NOMO-1 treated with dmso at 0.1 percent for 144 hours (cell line): ENCODE results near the gene NMT2.

Source experiments
- DNase-seq: peaks from one replicate; lab custom pipeline; 2025; ENCODE audit not compliant: unreplicated experiment; lab: John Stamatoyannopoulos, UW

The NMT2 gene

GRCh38 chr10:15181576-15182156, 13.2 kb upstream of the NMT2 start:
- DNase-seq = no peak

- no peak for DNase-seq
These were observed 12.2 kb upstream of the NMT2 start for GRCh38 chr10:15180736-15181135.

- DNase-seq = no peak
These were observed 7.8 kb upstream of the NMT2 start for GRCh38 chr10:15176269-15176668.

- DNase-seq = no peak
These were observed 7.1 kb upstream of the NMT2 start for GRCh38 chr10:15175587-15175986.

- DNase-seq = no peak
These were observed 3.9 kb upstream of the NMT2 start for GRCh38 chr10:15172306-15172840.

GRCh38 chr10:15169555-15170401, 1.3 kb upstream of the NMT2 start:
- no peak for DNase-seq

GRCh38 chr10:15168786-15169554, 477 bp upstream of the NMT2 start:
- peak; percentile 79 for DNase-seq

GRCh38 chr10:15167411-15168290, 842 bp downstream of the NMT2 start:
- DNase-seq = no peak

GRCh38 chr10:15166325-15166724, 2.2 kb downstream of the NMT2 start:
- no peak for DNase-seq

- no peak for DNase-seq
These were observed 5.2 kb downstream of the NMT2 start for GRCh38 chr10:15163253-15163828.

- no peak for DNase-seq
These were observed 9.5 kb downstream of the NMT2 start for GRCh38 chr10:15158972-15159371.

GRCh38 chr10:15158448-15158847, 10.0 kb downstream of the NMT2 start:
- no peak for DNase-seq

- no peak for DNase-seq
These were observed 12.4 kb downstream of the NMT2 start for GRCh38 chr10:15155978-15156656.

- no peak for DNase-seq
These were observed 15.9 kb downstream of the NMT2 start for GRCh38 chr10:15152556-15152955.

GRCh38 chr10:15150563-15150962, 17.9 kb downstream of the NMT2 start:
- no peak for DNase-seq

GRCh38 chr10:15149042-15149771, 19.3 kb downstream of the NMT2 start:
- DNase-seq = no peak

GRCh38 chr10:15147594-15148392, 20.7 kb downstream of the NMT2 start:
- DNase-seq = no peak

GRCh38 chr10:15146366-15146765, 22.1 kb downstream of the NMT2 start:
- no peak for DNase-seq
